ENCODE data around the gene GTPBP6. TPM values are rescaled to one million over a fixed set of nuclear protein-coding genes. Genes with fewer than 3 reads are reported as not detected.

Gene GTPBP6
- total RNA-seq, 8 experiments from 2014 or later = 13.3 to 60.2 (median 26.0) TPM

- Histone ChIP-seq H3K4me1 (replicated peaks in 1 of 2) (no peaks in the 10 kb centered on the region), H3K4me3 (no peak overlapping the region), H3K27ac (no peak overlapping the region)
- in situ Hi-C loops (cut with MboI; ENCODE audit: low pct_unique_long_range_greater_than_20kb in 2 of 9, low sequenced_read_pairs in 9 of 9, unreplicated experiment in 9 of 9) = no loop called here
- 80 to 100% (median 83%) methylated on average over 1 to 12 of the region's 38 CpGs; no CpG with 5 or more reads in 5 of the 10 experiments for WGBS, 10 experiments
- ATAC-seq (replicated peaks in 6 of 8) = no peak
Measured at GRCh38 chrX:337331-337831, 18.8 kb upstream of the GTPBP6 start.

- ATAC-seq (replicated peaks in 6 of 8) = no peak
- WGBS, 10 experiments = 67 to 93% (median 85%) methylated on average over 2 to 16 of the region's 21 CpGs; no CpG with 5 or more reads in 4 of the 10 experiments
Measured at GRCh38 chrX:336227-336626, 17.6 kb upstream of the GTPBP6 start.

GRCh38 chrX:335758-336155 lies 17.2 kb upstream of the GTPBP6 start:
- no peak overlapping the region for H3K27ac ChIP-seq
- no peak overlapping the region for H3K4me3 ChIP-seq
- 87 to 100% (median 94%) methylated on average over 1 to 10 of the region's 17 CpGs; no CpG with 5 or more reads in 4 of the 10 experiments for WGBS, 10 experiments
- in situ Hi-C loops (cut with MboI; ENCODE audit: low pct_unique_long_range_greater_than_20kb in 2 of 9, low sequenced_read_pairs in 9 of 9, unreplicated experiment in 9 of 9) = no loop called here
- H3K4me1 ChIP-seq (replicated peaks in 1 of 2) = peaks cover 8 to 9% of the 10 kb centered on the region in 2 donors
- no peak for ATAC-seq (replicated peaks in 6 of 8)

More at GRCh38 chrX:336227-336626, 17.6 kb upstream of the GTPBP6 start:
- Histone ChIP-seq H3K4me3 (no peak overlapping the region), H3K4me1 (replicated peaks in 1 of 2) (peaks cover 5 to 7% of the 10 kb centered on the region in 2 donors), H3K27ac (no peak overlapping the region)
- in situ Hi-C loops (cut with MboI; ENCODE audit: low pct_unique_long_range_greater_than_20kb in 2 of 9, low sequenced_read_pairs in 9 of 9, unreplicated experiment in 9 of 9) = no loop called here

- Histone ChIP-seq H3K4me1 (replicated peaks in 1 of 2) (peaks cover 8 to 9% of the 10 kb centered on the region in 2 donors), H3K27ac (no peak overlapping the region), H3K4me3 (no peak overlapping the region)
- ATAC-seq (replicated peaks in 6 of 8) = no peak
- WGBS, 10 experiments = 90 to 100% (median 97%) methylated on average over 1 to 8 of the region's 47 CpGs; no CpG with 5 or more reads in 6 of the 10 experiments
- in situ Hi-C loops (cut with MboI; ENCODE audit: low pct_unique_long_range_greater_than_20kb in 2 of 9, low sequenced_read_pairs in 9 of 9, unreplicated experiment in 9 of 9) = no loop called here
Measured at GRCh38 chrX:334971-335757, 16.6 kb upstream of the GTPBP6 start.

- Histone ChIP-seq H3K4me1 (replicated peaks in 1 of 2) (peaks cover 8 to 9% of the 10 kb centered on the region in 2 donors), H3K4me3 (no peak overlapping the region), H3K27ac (no peak overlapping the region)
- ATAC-seq (replicated peaks in 6 of 8) = no peak
- WGBS, 10 experiments = 90 to 100% (median 92%) methylated on average over 2 to 17 of the region's 53 CpGs; no CpG with 5 or more reads in 6 of the 10 experiments
- in situ Hi-C loops (cut with MboI; ENCODE audit: low pct_unique_long_range_greater_than_20kb in 2 of 9, low sequenced_read_pairs in 9 of 9, unreplicated experiment in 9 of 9) = no loop called here
Measured at GRCh38 chrX:334331-334891, 15.8 kb upstream of the GTPBP6 start.

- peaks cover 8 to 9% of the 10 kb centered on the region in 2 donors for H3K4me1 ChIP-seq (replicated peaks in 1 of 2)
- no peak for ATAC-seq (replicated peaks in 6 of 8)
- 80 to 100% (median 87%) methylated on average over 1 to 7 of the region's 51 CpGs; no CpG with 5 or more reads in 6 of the 10 experiments for WGBS, 10 experiments
- in situ Hi-C loops (cut with MboI; ENCODE audit: low pct_unique_long_range_greater_than_20kb in 2 of 9, low sequenced_read_pairs in 9 of 9, unreplicated experiment in 9 of 9) = no loop called here
- H3K27ac ChIP-seq = no peak overlapping the region
- no peak overlapping the region for H3K4me3 ChIP-seq
Measured at GRCh38 chrX:333611-334311, 15.2 kb upstream of the GTPBP6 start.

- in situ Hi-C loops (cut with MboI; ENCODE audit: low pct_unique_long_range_greater_than_20kb in 2 of 9, low sequenced_read_pairs in 9 of 9, unreplicated experiment in 9 of 9) = no loop called here
- H3K4me3 ChIP-seq = no peak overlapping the region
- no peak for ATAC-seq (replicated peaks in 6 of 8)
- H3K27ac ChIP-seq = no peak overlapping the region
- 100% methylated on average over 1 of the region's 33 CpGs; no CpG with 5 or more reads in 9 of the 10 experiments for WGBS, 10 experiments
- H3K4me1 ChIP-seq (replicated peaks in 1 of 2) = peaks cover 8 to 9% of the 10 kb centered on the region in 2 donors
Measured at GRCh38 chrX:332916-333610, 14.5 kb upstream of the GTPBP6 start.

- in situ Hi-C loops (cut with MboI; ENCODE audit: low pct_unique_long_range_greater_than_20kb in 2 of 9, low sequenced_read_pairs in 9 of 9, unreplicated experiment in 9 of 9) = no loop called here
- Histone ChIP-seq H3K4me3 (no peak overlapping the region), H3K4me1 (replicated peaks in 1 of 2) (peaks cover 8 to 9% of the 10 kb centered on the region in 2 donors), H3K27ac (no peak overlapping the region)
- no CpG with 5 or more reads among the region's 23 CpGs for WGBS, 10 experiments
- ATAC-seq (replicated peaks in 6 of 8) = no peak
Measured at GRCh38 chrX:332496-332860, 13.9 kb upstream of the GTPBP6 start.

GRCh38 chrX:331825-332495 lies 13.4 kb upstream of the GTPBP6 start:
- no peak overlapping the region for H3K27ac ChIP-seq
- in situ Hi-C loops (cut with MboI; ENCODE audit: low pct_unique_long_range_greater_than_20kb in 2 of 9, low sequenced_read_pairs in 9 of 9, unreplicated experiment in 9 of 9) = no loop called here
- H3K4me1 ChIP-seq (replicated peaks in 1 of 2) = peaks cover 8 to 9% of the 10 kb centered on the region in 2 donors
- H3K4me3 ChIP-seq = no peak overlapping the region
- no CpG with 5 or more reads among the region's 35 CpGs for WGBS, 10 experiments
- peak in 2 of 8 experiments; percentile 9 to 15 for ATAC-seq (replicated peaks in 6 of 8)

GRCh38 chrX:331151-331824 lies 12.7 kb upstream of the GTPBP6 start:
- Histone ChIP-seq H3K4me3 (no peak overlapping the region), H3K4me1 (replicated peaks in 1 of 2) (peaks cover 8 to 9% of the 10 kb centered on the region in 2 donors), H3K27ac (no peak overlapping the region)
- WGBS, 10 experiments = 9% methylated on average over 12 of the region's 51 CpGs; no CpG with 5 or more reads in 9 of the 10 experiments
- peak; percentile 71 to 88 (median 81) for ATAC-seq (replicated peaks in 6 of 8)
- in situ Hi-C loops (cut with MboI; ENCODE audit: low pct_unique_long_range_greater_than_20kb in 2 of 9, low sequenced_read_pairs in 9 of 9, unreplicated experiment in 9 of 9) = no loop called here

GRCh38 chrX:330726-331150 lies 12.1 kb upstream of the GTPBP6 start:
- no peak for ATAC-seq (replicated peaks in 6 of 8)
- H3K4me3 ChIP-seq = no peak overlapping the region

More at GRCh38 chrX:330726-331150, 12.1 kb upstream of the GTPBP6 start:
- peaks cover 8 to 9% of the 10 kb centered on the region in 2 donors for H3K4me1 ChIP-seq (replicated peaks in 1 of 2)
- in situ Hi-C loops (cut with MboI; ENCODE audit: low pct_unique_long_range_greater_than_20kb in 2 of 9, low sequenced_read_pairs in 9 of 9, unreplicated experiment in 9 of 9) = no loop called here
- no CpG with 5 or more reads among the region's 28 CpGs for WGBS, 10 experiments
- H3K27ac ChIP-seq = no peak overlapping the region

Data from motor neuron (in vitro differentiated cells).